WTC11 (cell line): ENCODE results near the gene TREML4.

Experiments
- CBFB ChIP-seq: sonication (generic); formaldehyde crosslinking; IDR thresholded peaks from 2 replicates; pipeline ENCODE4 v1.8.1; 2022; ENCODE audit warnings: mild to moderate bottlenecking, low read depth, missing genetic modification reagents
- CTCF ChIP-seq: fragments of 200-600 bp; IDR thresholded peaks from 2 replicates; pipeline ENCODE4 v1.8.0; 2022; ENCODE audit warnings: antibody characterized with exemption
- STAT6 ChIP-seq: sonication (generic); formaldehyde crosslinking; conservative IDR thresholded peaks from 2 replicates; pipeline ENCODE4 v1.8.1; 2023; ENCODE audit warnings: mild to moderate bottlenecking, low read depth, missing genetic modification reagents, moderate library complexity

GRCh38 chr6:41252401-41253169, 24.4 kb downstream of the TREML4 start:
- TF ChIP-seq CTCF, result no peak
- TF ChIP-seq STAT6 (CRISPR knock-in tag), result no peak
- TF ChIP-seq CBFB, result no peak
